GM18511 (cell line): ENCODE data around the gene XYLB.
A peak's percentile ranks its signal among the peaks of the same experiment; 100 is the strongest.
"Not testable (repeated sequence)": the region's sequence is repeated elsewhere in the genome, so short reads cannot be mapped to it uniquely, and the experiment has no call there.

ENCODE experiments used
- ATAC-seq: cut with Tn5 transposase; IDR thresholded peaks from one replicate; pipeline ENCODE4 v1.9.1; 2021; ENCODE audit warnings: mild to moderate bottlenecking, moderate library complexity; ENCODE audit not compliant: unreplicated experiment

Gene XYLB

GRCh38 chr3:38346587-38347410 is at the start of gene XYLB:
Gene XYLB, plus strand, starts transcription at chr3:38346785. Its CDS starts 84 bp downstream, at chr3:38346869.
- ATAC-seq: peak; percentile 98

DNA sequence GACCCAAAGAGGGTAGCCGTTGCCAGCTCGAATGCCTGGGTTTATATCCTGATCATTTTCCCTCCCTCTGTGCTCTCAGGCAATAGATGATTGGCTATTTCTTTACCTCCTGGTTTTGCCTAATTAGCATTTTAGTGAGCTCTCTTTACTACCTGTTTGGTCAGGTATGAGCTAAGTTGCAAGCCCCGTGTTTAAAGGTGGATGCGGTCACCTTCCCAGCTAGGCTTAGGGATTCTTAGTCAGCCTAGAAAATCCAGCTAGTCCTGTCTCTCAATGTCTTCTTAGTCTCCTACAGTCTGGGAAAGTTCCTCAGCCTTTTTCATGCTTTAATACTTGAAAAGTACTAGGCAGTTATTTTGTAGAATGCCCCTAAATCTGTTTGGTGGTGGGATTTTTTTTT is 49.5 kb upstream of the XYLB start:
- not testable (repeated sequence) for ATAC-seq

DNA sequence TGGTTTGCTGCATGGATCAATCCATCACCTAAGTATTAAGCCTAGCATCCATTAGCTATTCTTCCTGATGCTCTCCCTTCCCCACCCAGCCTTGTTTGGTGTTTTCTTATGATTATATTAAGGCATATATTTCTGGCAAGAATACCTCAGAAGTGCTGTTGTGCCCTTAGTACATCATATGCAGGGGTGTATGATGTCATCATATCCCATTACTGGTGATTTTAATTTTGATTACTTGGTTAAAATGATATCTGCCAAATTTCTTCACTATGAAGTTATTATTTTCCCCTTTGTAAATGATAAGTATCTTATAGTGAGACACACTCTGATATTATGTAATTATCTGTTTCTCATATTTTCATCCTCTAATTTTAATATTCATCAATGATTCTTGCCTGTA is 49.0 kb upstream of the XYLB start:
- no peak for ATAC-seq

DNA sequence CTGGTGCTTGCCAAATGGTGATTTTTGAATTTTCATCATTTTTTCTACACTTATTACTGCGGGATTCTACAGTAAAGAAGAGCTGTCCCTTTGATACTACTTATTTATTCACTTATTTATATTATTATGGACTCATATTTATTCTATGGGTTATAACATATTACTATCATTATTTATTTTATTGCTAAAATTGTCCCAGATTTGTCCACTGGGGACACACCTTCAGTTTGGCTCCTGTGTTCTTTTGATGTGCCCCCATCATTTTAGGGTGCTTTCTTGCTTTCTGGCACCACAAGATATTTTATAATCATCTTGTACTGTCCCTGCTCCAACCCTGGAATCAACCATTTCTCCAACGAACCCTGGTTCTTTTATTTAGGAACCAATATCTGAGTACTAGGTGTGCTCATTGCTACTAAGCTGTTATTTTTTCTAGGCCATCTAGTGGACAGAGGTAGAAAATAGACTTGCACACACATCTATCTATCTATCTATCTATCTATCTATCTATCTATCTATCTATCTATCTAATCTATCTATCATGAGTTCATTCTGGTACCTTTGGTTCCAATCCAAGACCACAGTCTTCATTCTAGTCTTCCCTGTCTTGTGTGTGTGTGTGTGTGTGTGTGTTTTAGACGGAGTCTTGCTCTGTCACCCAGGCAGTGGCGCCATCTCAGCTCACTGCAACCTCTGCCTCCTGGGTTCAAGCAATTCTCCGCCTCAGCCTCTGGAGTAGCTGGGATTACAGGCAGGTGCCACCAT is 48.5 kb upstream of the XYLB start:
- no peak for ATAC-seq

- no peak for ATAC-seq
Observed at GRCh38 chr3:38306941-38307340, 39.6 kb upstream of the XYLB start.

- no peak for ATAC-seq
Observed at GRCh38 chr3:38307599-38307998, 39.0 kb upstream of the XYLB start.

- no peak for ATAC-seq
Observed at GRCh38 chr3:38308456-38308855, 38.1 kb upstream of the XYLB start.

DNA sequence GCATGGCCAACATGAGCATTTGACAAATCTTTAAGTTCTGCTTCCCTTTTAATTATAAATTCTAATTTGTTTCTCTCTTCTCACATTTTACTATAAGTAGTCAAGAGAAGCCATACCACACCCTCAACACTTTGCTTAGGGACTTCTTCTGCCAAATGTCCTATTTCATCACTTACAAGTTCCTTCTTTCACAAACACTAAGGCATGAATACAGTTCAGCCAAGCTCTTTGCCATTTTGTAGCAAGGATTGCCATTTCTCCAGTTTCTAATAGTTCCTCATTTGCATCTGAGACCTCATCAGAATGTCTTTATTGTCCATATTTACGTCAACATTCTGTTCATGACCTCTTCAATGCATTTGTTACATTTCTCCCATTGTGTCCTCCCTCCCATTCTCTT is 35.1 kb upstream of the XYLB start:
- ATAC-seq: no peak

GRCh38 chr3:38311941-38312340 is 34.6 kb upstream of the XYLB start:
- no peak for ATAC-seq

DNA sequence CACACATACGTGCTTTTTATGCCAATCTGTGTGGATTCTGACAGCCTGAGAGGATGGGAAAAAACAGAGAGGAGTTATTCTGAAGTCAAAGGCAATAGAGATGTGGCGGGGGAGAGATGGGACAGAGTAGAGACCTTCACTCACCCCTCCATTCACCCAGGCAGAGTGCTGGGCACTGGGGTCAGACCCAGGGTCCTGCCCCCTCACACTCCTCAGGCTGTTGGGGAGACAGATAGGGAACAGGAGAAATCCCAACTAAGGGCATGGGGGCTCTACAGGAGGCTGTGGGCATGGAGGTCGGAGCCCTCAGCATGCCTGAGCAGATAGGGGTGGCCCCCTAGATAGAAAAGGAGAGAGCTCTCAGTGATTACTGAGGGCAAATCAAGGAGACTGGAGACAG is 34.2 kb upstream of the XYLB start:
- ATAC-seq: no peak

DNA sequence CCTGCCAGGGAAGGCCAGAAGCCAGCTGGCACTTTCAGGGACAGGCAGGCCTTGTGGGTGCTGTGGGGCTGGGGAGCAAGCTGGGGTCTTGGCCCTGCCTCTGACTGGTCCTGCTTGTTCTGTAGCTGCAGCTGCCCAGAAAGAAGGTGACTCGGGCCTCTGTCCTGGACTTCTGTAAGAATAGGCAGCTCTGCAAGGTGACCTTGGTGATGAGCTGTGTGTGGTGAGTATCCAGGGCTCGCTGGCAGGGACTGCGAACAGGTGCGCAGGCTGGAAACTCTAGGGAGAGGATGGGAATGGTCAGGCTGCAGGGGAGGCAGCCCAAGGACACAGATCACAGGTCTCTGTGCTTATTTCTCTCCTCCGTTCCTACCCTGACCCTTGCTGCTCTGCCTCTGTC is 33.3 kb upstream of the XYLB start:
- no peak for ATAC-seq

DNA sequence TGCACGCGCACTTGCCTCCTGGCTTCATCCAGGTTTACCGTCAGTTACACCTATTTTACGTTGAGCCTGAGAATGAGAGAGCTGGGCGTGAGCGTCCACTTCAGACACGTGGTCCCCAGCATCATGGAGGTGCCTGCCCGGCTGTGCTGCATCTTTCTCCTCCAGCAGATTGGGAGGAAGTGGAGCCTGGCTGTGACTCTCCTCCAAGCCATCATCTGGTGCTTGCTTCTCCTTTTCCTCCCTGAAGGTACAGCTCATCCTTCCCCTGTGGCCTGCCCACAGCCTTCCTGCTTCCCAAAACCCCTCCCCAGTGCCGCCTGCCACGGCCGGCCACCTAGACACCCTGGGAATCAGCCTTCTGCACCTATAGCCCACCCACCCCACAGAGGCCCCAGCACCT is 32.9 kb upstream of the XYLB start:
- ATAC-seq: no peak

DNA sequence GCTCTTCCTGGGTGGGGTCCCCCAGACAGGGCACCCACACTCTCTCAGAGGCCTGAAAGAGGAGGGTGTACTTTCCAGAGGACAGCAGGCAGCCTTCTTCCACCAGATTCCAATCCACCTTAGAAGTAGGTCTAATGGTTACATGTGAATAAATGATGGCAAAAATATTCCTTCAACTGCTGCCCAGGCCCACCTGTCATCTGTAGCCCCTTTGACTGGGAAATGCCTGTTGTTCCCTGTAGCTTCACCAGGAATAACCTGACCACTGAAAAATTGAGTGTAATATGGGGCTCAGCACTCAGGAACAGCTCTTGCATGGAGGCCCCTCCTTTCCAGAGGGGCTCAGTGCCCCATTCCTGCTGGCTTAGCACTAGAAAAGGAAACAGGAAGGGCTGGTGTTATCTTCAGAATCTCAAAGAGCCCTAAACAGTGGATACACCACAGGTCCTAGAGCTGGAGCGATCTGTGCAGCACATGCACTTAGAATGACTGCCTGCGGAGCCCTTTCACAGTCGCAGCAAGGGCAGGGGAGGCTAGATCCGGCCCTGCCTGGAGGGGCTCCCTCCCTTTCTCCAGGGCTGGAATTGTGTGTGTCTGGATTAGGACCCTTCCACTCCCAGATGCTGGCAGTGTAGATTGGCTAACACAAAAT is 32.3 kb upstream of the XYLB start:
- ATAC-seq: no peak

GRCh38 chr3:38314764-38315487 is 31.7 kb upstream of the XYLB start:
- no peak for ATAC-seq

GRCh38 chr3:38315488-38316230 is 30.9 kb upstream of the XYLB start:
- no peak for ATAC-seq

GRCh38 chr3:38316356-38317191 is 30.0 kb upstream of the XYLB start:
- no peak for ATAC-seq

GRCh38 chr3:38317192-38317759 is 29.3 kb upstream of the XYLB start:
- ATAC-seq: no peak

DNA sequence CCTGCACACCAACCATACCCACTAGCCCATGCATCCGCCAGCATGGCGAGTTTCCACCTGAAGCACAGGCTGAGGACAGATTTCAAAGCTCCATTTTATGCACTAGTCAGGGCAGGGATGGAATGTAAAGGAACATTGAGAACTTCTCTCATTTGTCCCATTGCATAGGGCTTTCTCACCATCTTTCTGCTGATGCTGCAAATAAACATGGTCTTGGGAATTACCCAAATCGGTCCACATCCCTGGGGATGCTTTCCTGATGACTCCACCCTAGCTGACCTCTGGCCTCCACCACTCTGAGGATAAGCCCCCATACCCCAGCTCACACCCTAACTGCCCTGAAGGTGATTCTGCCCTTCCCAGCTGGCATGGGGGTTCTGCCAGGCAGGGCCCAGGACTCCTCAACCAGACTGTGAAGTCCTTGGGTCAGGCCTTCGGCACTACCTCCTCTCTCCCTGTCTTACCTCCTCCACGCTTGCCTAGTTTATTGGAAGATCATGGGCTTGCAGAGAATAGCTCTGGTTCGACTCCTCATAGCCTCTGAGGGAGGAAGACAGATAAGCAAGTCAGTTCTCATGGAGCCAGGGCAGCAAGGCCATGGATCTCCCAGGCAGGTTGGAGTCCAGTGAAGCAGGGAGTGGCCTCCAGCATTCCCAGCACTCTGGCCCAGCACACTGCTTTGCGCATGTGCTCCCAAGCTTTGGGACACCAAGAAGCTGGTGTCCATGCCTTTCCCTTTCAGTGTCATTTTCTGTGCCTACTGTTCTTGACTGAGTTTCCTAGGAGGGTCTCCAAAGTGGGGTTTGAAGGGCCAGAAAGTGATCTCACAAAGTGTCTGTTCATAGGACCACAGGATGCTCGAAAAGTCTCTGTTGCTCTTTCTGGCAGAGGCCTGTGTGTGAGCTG is 27.6 kb upstream of the XYLB start:
- no peak for ATAC-seq
